ENCODE measurements around the gene MLXIP. TPM values are rescaled to one million over a fixed set of nuclear protein-coding genes. Genes with fewer than 3 reads are reported as not detected.

Gene MLXIP
- total RNA-seq, 1 donor from 2014 or later, result 63.3 TPM

DNA sequence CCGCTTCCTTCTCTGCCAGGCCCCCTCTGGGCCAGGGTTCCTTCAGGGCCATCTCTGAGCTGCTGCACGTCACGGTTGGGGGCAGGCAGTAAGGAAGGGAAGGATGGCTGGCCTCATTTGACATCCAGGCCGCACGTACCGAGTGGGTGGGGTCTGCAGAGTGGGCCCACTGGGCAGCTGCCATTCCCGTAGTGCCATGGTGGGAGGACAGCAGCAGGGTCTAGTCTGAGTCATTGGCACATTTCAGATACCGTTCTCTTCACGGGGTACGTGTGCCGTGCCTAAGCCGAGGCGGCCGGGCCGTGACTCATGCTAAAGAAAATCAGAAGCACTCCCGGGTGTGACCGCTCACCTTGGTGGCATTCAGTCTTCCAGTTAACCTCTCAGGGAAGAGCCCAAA, 51.6 kb downstream of the MLXIP start:
- H3K36me3 Mint-ChIP-seq (ENCODE audit: low read depth, unreplicated experiment), result peaks cover 28% of the 10 kb centered on the region
- H3K9me3 Mint-ChIP-seq (ENCODE audit: unreplicated experiment), result no peaks in the 10 kb centered on the region
- no peak overlapping the region for H3K27ac Mint-ChIP-seq (ENCODE audit: unreplicated experiment)
- H3K4me1 Mint-ChIP-seq (ENCODE audit: unreplicated experiment), result no peaks in the 10 kb centered on the region
- TF ChIP-seq, protein P1, sequence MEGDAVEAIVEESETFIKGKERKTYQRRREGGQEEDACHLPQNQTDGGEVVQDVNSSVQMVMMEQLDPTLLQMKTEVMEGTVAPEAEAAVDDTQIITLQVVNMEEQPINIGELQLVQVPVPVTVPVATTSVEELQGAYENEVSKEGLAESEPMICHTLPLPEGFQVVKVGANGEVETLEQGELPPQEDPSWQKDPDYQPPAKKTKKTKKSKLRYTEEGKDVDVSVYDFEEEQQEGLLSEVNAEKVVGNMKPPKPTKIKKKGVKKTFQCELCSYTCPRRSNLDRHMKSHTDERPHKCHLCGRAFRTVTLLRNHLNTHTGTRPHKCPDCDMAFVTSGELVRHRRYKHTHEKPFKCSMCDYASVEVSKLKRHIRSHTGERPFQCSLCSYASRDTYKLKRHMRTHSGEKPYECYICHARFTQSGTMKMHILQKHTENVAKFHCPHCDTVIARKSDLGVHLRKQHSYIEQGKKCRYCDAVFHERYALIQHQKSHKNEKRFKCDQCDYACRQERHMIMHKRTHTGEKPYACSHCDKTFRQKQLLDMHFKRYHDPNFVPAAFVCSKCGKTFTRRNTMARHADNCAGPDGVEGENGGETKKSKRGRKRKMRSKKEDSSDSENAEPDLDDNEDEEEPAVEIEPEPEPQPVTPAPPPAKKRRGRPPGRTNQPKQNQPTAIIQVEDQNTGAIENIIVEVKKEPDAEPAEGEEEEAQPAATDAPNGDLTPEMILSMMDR (IDR thresholded peaks at IDR 0.05; ENCODE audit: unreplicated experiment), result no peak
- no peak overlapping the region for H3K4me3 Mint-ChIP-seq (ENCODE audit: unreplicated experiment)
- H3K27me3 Mint-ChIP-seq (ENCODE audit: unreplicated experiment), result peaks cover 15% of the 10 kb centered on the region
- no peak for DNase-seq (ENCODE audit: low spot score)

DNA sequence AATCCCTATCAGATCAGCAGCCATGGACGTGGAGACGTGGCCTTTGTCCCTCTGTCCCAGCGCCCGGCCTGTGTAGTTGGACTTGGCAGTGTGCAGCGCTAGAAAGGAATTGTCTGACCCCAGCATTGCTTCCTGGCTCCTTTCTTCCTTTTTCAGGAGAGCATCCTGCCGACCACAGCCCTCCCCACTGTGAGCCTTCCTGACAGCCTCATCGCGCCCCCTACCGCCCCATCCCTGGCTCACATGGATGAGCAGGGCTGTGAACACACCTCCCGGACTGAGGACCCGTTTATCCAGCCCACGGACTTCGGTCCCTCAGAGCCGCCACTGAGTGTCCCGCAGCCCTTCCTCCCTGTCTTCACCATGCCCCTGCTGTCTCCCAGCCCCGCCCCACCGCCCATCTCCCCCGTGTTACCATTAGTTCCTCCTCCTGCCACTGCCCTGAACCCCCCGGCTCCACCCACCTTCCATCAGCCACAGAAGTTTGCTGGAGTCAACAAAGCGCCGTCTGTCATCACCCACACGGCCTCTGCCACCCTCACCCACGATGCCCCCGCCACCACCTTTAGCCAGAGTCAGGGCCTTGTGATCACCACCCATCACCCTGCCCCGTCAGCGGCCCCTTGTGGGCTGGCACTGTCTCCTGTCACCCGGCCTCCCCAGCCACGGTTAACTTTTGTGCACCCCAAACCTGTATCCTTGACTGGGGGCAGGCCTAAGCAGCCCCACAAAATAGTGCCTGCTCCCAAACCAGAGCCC, 54.8 kb downstream of the MLXIP start:
- Mint-ChIP-seq H3K27me3 (ENCODE audit: unreplicated experiment) (peaks cover 14% of the 10 kb centered on the region), H3K27ac (ENCODE audit: unreplicated experiment) (peak overlapping the region; percentile 18), H3K4me3 (ENCODE audit: unreplicated experiment) (no peak overlapping the region), H3K4me1 (ENCODE audit: unreplicated experiment) (no peaks in the 10 kb centered on the region), H3K9me3 (ENCODE audit: unreplicated experiment) (no peaks in the 10 kb centered on the region), H3K36me3 (ENCODE audit: low read depth, unreplicated experiment) (peaks cover 28% of the 10 kb centered on the region)
- DNase-seq (ENCODE audit: low spot score), result peak; percentile 42
- TF ChIP-seq, protein P1 (IDR thresholded peaks at IDR 0.05; ENCODE audit: unreplicated experiment), result no peak

DNA sequence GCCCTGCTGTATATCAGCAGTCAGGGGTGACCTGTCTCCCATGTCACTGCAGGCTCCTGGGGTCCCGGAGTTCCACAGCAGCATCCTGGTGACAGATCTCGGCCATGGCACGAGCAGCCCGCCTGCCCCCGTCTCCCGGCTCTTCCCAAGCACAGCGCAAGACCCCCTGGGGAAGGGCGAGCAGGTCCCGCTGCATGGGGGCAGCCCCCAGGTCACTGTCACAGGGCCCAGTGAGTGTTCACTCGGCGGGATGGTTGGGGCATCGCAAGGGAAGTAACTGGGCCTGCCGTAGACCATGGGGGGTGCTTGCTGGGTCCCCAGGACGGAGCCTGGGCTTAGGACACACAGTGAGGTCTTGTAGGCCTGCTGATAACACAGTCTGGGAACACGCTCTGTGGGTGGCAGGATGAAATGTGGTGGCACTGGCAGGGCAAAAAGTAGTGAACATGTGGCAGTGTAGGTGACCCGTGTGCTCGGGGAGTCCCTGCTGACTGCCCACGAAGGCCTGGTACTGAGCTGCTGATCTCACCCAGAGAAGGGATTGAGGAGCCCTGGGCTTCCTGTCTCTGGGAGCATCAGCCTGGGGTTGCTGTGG, 57.0 kb downstream of the MLXIP start:
- Mint-ChIP-seq H3K27me3 (ENCODE audit: unreplicated experiment) (peaks cover 16% of the 10 kb centered on the region), H3K27ac (ENCODE audit: unreplicated experiment) (peak overlapping the region; percentile 67), H3K4me1 (ENCODE audit: unreplicated experiment) (no peaks in the 10 kb centered on the region), H3K9me3 (ENCODE audit: unreplicated experiment) (no peaks in the 10 kb centered on the region), H3K36me3 (ENCODE audit: low read depth, unreplicated experiment) (peaks cover 34% of the 10 kb centered on the region), H3K4me3 (ENCODE audit: unreplicated experiment) (no peak overlapping the region)
- TF ChIP-seq, protein P1 (IDR thresholded peaks at IDR 0.05; ENCODE audit: unreplicated experiment), result no peak
- no peak for DNase-seq (ENCODE audit: low spot score)

DNA sequence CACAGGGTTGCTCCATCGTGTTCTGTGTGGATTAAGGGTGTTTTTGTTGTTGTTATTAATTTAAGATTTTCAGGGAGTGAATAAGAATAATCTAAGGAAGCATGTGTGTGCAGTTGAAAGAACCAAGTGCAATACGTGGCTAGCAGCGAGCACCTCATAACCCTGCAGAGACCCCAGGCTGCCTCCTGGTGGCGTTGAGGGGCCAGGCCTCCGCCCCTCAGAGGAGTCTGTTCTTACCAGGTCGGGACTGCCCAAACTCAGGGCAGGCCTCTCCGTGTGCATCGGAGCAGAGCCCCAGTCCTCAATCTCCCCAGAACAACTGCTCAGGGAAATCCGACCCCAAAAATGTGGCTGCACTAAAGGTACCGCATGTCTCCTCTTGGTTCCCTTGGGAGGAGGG, 58.7 kb downstream of the MLXIP start:
- Mint-ChIP-seq H3K36me3 (ENCODE audit: low read depth, unreplicated experiment) (peaks cover 45% of the 10 kb centered on the region), H3K4me3 (ENCODE audit: unreplicated experiment) (no peak overlapping the region), H3K27me3 (ENCODE audit: unreplicated experiment) (peaks cover 11% of the 10 kb centered on the region), H3K9me3 (ENCODE audit: unreplicated experiment) (no peaks in the 10 kb centered on the region), H3K27ac (ENCODE audit: unreplicated experiment) (no peak overlapping the region), H3K4me1 (ENCODE audit: unreplicated experiment) (no peaks in the 10 kb centered on the region)
- TF ChIP-seq, protein P1 (IDR thresholded peaks at IDR 0.05; ENCODE audit: unreplicated experiment), result no peak
- DNase-seq (ENCODE audit: low spot score), result no peak

DNA sequence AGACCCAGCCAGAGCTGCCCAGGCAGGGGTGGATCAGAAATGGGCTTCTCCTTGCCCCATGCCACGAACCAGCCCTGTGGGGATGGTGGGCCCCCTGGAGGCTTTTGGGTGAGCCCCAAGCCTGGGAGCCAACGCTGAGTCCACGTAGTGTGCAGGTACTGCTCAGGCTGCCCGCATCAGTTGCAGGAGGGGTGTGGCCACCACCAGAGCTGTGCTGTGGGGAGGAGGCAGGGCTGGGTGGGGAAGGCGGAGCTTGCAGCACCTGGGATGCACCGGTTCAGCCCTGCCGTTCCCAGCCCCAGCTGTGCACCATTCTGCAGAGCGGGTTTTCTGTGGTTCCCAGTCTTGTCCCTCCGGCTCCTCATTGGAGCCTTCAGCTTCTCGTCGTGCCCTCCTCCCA, 59.1 kb downstream of the MLXIP start:
- no peak overlapping the region for H3K27ac Mint-ChIP-seq (ENCODE audit: unreplicated experiment)
- H3K27me3 Mint-ChIP-seq (ENCODE audit: unreplicated experiment), result peaks cover 11% of the 10 kb centered on the region
- H3K36me3 Mint-ChIP-seq (ENCODE audit: low read depth, unreplicated experiment), result peaks cover 50% of the 10 kb centered on the region
- H3K9me3 Mint-ChIP-seq (ENCODE audit: unreplicated experiment), result no peaks in the 10 kb centered on the region
- H3K4me1 Mint-ChIP-seq (ENCODE audit: unreplicated experiment), result no peaks in the 10 kb centered on the region
- TF ChIP-seq, protein P1 (IDR thresholded peaks at IDR 0.05; ENCODE audit: unreplicated experiment), result no peak
- H3K4me3 Mint-ChIP-seq (ENCODE audit: unreplicated experiment), result no peak overlapping the region
- no peak for DNase-seq (ENCODE audit: low spot score)
